Thyroid gland (tissue), 4 donors: ENCODE results near the gene DRD1. TPM values are rescaled to one million over a fixed set of nuclear protein-coding genes. Genes with fewer than 3 reads are reported as not detected.

Experiments used
- DNase-seq, 2 donors: peaks; one replicate each; pipeline ENCODE4 v3.0.0-alpha.2; 2019
- H3K27ac ChIP-seq, 3 donors: fragments of 200-600 bp; sonication (generic); 1 replicate in 2 of 3; 2 replicates in 1 of 3; pipeline ENCODE4 v1.5.1; 2016 to 2019; ENCODE audit warnings: mild to moderate bottlenecking in 1 of 3, moderate library complexity in 1 of 3
- H3K27me3 ChIP-seq: fragments of 200-600 bp; sonication (generic); one replicate; pipeline ENCODE4 v1.5.1; 2019
- H3K36me3 ChIP-seq, 2 donors: fragments of 200-600 bp; sonication (generic); one replicate each; pipeline ENCODE4 v1.5.1; 2016 to 2019
- H3K4me1 ChIP-seq, 2 donors: fragments of 200-600 bp; sonication (generic); one replicate each; pipeline ENCODE4 v1.5.1; 2017 to 2019
- H3K4me3 ChIP-seq, 3 donors: fragments of 200-600 bp; sonication (generic); replicated peaks in 1 of 3; 1 replicate in 2 of 3; 2 replicates in 1 of 3; pipeline ENCODE4 v1.5.1; 2016; ENCODE audit warnings: mild to moderate bottlenecking in 1 of 3
- H3K9me3 ChIP-seq: fragments of 200-600 bp; sonication (generic); one replicate; pipeline ENCODE4 v1.5.1; 2017
- POLR2A ChIP-seq, 2 donors: fragments of 450-650 bp; IDR thresholded peaks; one replicate each; pipeline ENCODE4 v1.6.1; 2017; ENCODE audit warnings: antibody characterized with exemption in 2 of 2, mild to moderate bottlenecking in 2 of 2, moderate library complexity in 1 of 2
- WGBS, 2 donors: methylation state at CpG; one replicate each; pipeline ENCODE4 v1.1.5; 2017; 5-methylcytosine and 5-hydroxymethylcytosine counted together
- intact Hi-C: fragments of 100-400 bp; cut with DNase I; formaldehyde crosslinking; loops from one replicate; pipeline ENCODE4 v1.15.1; 2023
- total RNA-seq, 4 donors: library from RNA; depleted of rRNA; stranded (reverse); fragments of >200 nt; gene quantifications; one replicate each; pipeline ENCODE4 v1.2.3, GENCODE V29; 2016
- TF ChIP-seq, protein P1 (sequence below), 6 experiments: fragments of 200-600 bp in 3 of 6; fragments of 450-650 bp in 3 of 6; sonication (generic) in 3 of 6; IDR thresholded peaks; one replicate each; pipeline ENCODE4 v1.5.1; 2016 to 2019; ENCODE audit warnings: antibody characterized with exemption in 6 of 6, mild to moderate bottlenecking in 2 of 6, inconsistent platforms in 1 of 6, moderate library complexity in 1 of 6

Gene DRD1
- total RNA-seq, 4 donors from 2014 or later: not detected

DNA sequence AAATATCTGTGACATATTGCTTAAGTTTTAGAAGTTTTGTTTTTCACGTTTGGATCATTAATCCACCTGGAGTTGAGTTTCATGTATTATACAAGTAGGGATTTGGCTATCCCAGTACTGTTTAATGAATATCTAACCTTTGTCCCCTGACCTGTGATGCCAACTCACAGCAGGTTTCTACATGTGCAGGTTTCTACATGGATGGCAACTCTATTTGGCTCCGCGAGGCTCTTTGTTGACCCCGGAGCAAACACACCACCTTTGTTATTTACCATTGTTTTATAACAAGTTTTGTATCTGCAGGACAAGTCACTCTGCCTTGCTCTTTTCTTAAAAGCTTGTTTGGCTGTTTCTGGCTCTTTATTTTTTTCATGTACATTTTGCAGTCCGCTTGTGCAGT, 33.5 kb upstream of the DRD1 start:
- H3K27ac ChIP-seq: no peak overlapping the region
- intact Hi-C loops: no loop called here
- H3K27me3 ChIP-seq: no peaks in the 10 kb centered on the region
- no peak for TF ChIP-seq POLR2A (IDR thresholded peaks at IDR 0.05)
- TF ChIP-seq, protein P1, sequence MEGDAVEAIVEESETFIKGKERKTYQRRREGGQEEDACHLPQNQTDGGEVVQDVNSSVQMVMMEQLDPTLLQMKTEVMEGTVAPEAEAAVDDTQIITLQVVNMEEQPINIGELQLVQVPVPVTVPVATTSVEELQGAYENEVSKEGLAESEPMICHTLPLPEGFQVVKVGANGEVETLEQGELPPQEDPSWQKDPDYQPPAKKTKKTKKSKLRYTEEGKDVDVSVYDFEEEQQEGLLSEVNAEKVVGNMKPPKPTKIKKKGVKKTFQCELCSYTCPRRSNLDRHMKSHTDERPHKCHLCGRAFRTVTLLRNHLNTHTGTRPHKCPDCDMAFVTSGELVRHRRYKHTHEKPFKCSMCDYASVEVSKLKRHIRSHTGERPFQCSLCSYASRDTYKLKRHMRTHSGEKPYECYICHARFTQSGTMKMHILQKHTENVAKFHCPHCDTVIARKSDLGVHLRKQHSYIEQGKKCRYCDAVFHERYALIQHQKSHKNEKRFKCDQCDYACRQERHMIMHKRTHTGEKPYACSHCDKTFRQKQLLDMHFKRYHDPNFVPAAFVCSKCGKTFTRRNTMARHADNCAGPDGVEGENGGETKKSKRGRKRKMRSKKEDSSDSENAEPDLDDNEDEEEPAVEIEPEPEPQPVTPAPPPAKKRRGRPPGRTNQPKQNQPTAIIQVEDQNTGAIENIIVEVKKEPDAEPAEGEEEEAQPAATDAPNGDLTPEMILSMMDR (IDR thresholded peaks at IDR 0.05): no peak
- H3K4me3 ChIP-seq: no peak overlapping the region
- no peak for DNase-seq
- H3K4me1 ChIP-seq: peaks cover 7 to 12% of the 10 kb centered on the region in 2 donors
- 82 to 85% methylated on average over 5 of the region's 5 CpGs for WGBS, 2 donors
- no peaks in the 10 kb centered on the region for H3K36me3 ChIP-seq
- H3K9me3 ChIP-seq: no peaks in the 10 kb centered on the region

DNA sequence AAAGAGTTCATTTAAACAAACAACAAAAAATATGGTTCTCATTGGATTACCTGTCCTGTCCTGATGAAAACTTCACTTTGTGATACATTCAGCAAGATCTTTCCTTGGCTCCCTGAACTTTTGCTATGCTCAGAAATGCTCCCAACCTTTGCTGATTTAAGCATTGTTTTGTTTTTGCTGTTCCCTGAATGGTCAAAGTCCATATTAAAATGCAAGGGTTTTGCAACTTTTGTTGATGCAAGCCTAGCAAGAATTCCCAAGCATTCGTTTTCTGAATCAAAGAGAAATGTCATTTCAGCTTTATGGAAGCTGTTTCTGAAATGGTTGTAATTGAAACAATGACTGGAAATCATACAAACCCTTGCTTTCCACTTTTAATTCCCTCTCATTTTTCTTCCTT, 31.3 kb upstream of the DRD1 start:
- Histone ChIP-seq H3K4me1 (peaks cover 7 to 11% of the 10 kb centered on the region in 2 donors), H3K27me3 (no peaks in the 10 kb centered on the region), H3K9me3 (no peaks in the 10 kb centered on the region), H3K4me3 (no peak overlapping the region), H3K27ac (no peak overlapping the region), H3K36me3 (no peaks in the 10 kb centered on the region)
- WGBS, 2 donors: 42 to 70% methylated on average over 1 of the region's 1 CpG
- TF ChIP-seq, protein P1 (IDR thresholded peaks at IDR 0.05): no peak
- TF ChIP-seq POLR2A (IDR thresholded peaks at IDR 0.05): no peak
- intact Hi-C loops: no loop called here
- DNase-seq: no peak

DNA sequence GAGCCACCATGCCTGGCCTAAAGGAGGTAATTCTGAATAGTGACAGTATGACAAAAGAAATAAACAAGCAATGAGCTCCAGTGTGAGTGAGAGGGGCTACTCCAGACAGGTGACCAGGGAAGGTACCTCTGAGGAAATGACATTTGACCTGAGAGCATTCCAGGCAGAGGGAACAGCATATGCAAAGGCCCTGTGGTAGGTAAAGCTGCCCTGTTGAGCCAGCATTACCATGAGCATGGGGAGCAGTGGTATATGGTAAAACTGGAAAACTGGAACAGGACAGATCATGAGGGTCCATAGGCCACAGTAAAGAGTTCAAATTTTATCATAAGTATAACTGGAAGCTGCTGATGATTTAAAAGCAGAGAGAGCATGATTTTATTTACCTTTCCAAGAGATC, 28.4 kb upstream of the DRD1 start:
- no peak overlapping the region for H3K4me3 ChIP-seq
- intact Hi-C loops: no loop called here
- DNase-seq: no peak
- no peaks in the 10 kb centered on the region for H3K9me3 ChIP-seq
- TF ChIP-seq POLR2A (IDR thresholded peaks at IDR 0.05): no peak
- TF ChIP-seq, protein P1 (IDR thresholded peaks at IDR 0.05): no peak
- H3K27me3 ChIP-seq: no peaks in the 10 kb centered on the region
- no peak overlapping the region for H3K27ac ChIP-seq
- H3K36me3 ChIP-seq: no peaks in the 10 kb centered on the region
- H3K4me1 ChIP-seq: no peaks in the 10 kb centered on the region

DNA sequence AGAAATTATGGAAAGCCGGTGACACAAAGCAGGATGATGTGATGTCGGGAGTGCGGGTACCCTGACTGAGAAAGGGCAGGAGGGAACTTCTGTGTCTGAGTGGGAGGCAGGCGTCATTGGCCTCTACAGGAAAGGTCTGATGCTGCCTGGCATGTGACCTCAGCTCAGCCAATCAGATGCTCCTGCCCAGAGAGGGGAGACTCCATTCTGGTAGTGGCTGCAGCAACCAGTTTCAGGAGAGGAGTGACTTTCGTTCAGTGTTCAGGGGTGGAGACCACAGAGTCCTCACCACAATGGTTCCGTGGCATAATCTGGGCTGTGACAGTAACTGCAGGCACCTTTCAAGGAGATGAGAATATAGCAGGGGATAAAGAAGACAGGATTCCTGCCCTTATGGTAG, 27.6 kb upstream of the DRD1 start:
- Histone ChIP-seq H3K4me1 (no peaks in the 10 kb centered on the region), H3K27me3 (no peaks in the 10 kb centered on the region), H3K9me3 (no peaks in the 10 kb centered on the region), H3K27ac (no peak overlapping the region), H3K36me3 (no peaks in the 10 kb centered on the region), H3K4me3 (no peak overlapping the region)
- WGBS, 2 donors: 60 to 89% methylated on average over 6 of the region's 6 CpGs
- no peak for DNase-seq
- intact Hi-C loops: no loop called here
- no peak for TF ChIP-seq POLR2A (IDR thresholded peaks at IDR 0.05)
- TF ChIP-seq, protein P1 (IDR thresholded peaks at IDR 0.05): no peak

DNA sequence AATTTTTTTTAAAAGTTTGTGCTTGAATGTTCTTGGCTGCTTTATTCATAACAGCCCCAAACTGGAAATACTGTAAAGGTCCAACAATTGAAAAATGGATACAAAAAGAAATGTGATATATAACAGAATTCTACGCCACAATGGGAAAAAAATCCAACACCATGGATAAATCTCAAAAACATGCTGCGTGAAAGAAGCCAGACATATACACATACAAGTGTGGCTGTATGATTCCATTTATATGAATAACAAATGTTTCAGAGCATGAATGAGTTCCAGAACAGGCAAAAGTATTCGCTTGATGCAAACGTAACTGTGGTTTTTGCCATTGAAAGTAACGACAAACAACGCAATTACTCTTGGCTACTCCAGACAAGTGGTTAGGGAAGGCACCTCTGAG, 27.2 kb upstream of the DRD1 start:
- Histone ChIP-seq H3K4me1 (no peaks in the 10 kb centered on the region), H3K36me3 (no peaks in the 10 kb centered on the region), H3K9me3 (no peaks in the 10 kb centered on the region), H3K4me3 (no peak overlapping the region), H3K27ac (no peak overlapping the region), H3K27me3 (no peaks in the 10 kb centered on the region)
- TF ChIP-seq, protein P1 (IDR thresholded peaks at IDR 0.05): no peak
- TF ChIP-seq POLR2A (IDR thresholded peaks at IDR 0.05): no peak
- WGBS, 2 donors: 90% methylated on average over 6 of the region's 6 CpGs
- no peak for DNase-seq
- intact Hi-C loops: no loop called here
